NCI-H146 treated with DMSO at 0.1 percent for 48 hours (cell line): Measurements from ENCODE around the gene LRRC4B.
"Not testable (repeated sequence)": the region's sequence is repeated elsewhere in the genome, so short reads cannot be mapped to it uniquely, and the experiment has no call there.

Source experiments
- DNase-seq: peaks from one replicate; lab custom pipeline; 2025; ENCODE audit not compliant: unreplicated experiment; lab: John Stamatoyannopoulos, UW

Gene LRRC4B, protein sequence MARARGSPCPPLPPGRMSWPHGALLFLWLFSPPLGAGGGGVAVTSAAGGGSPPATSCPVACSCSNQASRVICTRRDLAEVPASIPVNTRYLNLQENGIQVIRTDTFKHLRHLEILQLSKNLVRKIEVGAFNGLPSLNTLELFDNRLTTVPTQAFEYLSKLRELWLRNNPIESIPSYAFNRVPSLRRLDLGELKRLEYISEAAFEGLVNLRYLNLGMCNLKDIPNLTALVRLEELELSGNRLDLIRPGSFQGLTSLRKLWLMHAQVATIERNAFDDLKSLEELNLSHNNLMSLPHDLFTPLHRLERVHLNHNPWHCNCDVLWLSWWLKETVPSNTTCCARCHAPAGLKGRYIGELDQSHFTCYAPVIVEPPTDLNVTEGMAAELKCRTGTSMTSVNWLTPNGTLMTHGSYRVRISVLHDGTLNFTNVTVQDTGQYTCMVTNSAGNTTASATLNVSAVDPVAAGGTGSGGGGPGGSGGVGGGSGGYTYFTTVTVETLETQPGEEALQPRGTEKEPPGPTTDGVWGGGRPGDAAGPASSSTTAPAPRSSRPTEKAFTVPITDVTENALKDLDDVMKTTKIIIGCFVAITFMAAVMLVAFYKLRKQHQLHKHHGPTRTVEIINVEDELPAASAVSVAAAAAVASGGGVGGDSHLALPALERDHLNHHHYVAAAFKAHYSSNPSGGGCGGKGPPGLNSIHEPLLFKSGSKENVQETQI

DNA sequence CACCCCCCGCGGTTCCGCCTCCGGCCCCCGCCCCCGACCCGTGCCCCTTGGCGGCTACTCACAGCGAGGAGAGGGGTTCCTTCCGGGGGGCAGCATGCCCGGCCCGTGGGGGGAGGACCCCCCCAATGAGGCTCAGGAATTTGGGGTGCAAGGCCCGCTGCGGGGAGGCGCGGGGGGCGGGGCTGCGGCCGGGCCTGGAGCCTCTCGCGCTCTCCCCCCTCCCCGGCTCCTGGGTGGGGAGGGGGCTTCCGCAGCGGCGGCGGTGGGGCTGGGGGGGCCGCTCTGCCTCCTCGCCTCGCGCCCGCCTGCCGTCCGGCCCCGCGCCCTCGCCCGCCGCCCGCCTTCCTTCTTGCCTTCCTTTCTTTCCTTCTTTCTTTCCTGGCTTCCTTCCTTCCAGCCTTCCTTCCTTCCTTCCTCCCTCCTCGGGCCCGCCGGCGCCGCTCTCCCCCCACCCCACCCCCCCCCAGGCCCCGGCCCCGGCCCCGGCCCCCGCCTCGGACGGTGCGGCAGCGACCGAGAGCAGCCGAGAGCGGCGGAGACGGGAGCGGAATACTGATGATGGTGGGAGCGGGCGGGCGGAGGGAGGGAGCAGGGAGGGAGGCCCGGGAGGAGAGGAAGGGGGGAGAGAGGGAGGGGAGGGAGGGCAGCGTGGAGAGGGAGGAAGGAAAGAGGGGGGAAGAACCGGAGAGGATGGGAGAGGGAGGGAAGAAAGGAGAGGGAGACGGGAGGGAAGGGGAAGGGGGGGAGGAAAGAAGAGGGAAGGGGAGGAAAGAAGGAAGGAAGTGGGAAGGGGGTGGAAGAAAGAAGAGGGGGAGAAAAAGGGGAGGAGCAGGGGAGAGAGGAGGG is at the start of gene LRRC4B:
LRRC4B (minus strand) TSS at position 554 of the 846 bp plus-strand sequence. CDS start 19,597 bp downstream, outside the sequence.
- DNase-seq, result no peak

DNA sequence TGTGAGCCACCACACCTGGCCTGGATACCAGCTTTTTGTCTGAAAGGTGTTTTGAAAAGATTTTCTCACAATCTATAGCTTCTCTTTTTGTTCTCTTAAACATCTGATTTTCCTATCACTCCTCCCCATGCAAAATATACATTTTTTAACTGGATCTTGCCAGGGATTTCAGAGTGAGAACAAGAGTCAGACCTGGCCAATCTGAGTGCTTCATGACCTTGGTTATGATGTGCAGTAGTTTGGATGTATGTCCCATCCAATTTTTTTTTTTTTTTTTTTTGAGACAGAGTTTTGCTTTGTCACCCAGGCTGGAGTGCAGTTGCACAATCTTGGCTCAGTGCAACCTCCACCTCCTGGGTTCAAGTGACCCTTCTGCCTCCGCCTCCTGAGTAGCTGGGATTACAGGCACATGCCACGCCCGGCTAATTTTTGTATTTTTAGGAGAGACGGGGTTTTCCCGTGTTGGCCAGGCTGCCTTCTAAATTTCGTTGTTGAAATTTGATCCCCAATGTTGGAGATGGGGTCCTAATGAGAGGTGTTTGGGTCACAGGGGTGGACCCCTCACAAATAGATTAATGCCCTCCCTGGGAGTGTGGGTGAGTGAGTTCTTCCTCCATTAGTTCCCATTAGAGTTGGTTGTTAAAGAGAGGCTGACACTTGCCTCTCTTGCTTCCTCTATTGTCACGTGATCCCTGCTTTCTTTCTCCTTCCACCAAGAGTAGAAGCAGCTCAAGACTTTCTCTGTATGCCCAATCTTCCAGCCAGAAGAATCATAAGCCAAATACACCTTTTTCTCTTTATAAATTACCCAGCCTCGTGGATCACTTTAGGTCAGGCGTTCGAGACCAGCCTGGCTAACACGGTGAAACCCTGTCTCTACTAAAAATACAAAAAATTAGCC is 44.5 kb upstream of the LRRC4B start:
- DNase-seq, result not testable (repeated sequence)

DNA sequence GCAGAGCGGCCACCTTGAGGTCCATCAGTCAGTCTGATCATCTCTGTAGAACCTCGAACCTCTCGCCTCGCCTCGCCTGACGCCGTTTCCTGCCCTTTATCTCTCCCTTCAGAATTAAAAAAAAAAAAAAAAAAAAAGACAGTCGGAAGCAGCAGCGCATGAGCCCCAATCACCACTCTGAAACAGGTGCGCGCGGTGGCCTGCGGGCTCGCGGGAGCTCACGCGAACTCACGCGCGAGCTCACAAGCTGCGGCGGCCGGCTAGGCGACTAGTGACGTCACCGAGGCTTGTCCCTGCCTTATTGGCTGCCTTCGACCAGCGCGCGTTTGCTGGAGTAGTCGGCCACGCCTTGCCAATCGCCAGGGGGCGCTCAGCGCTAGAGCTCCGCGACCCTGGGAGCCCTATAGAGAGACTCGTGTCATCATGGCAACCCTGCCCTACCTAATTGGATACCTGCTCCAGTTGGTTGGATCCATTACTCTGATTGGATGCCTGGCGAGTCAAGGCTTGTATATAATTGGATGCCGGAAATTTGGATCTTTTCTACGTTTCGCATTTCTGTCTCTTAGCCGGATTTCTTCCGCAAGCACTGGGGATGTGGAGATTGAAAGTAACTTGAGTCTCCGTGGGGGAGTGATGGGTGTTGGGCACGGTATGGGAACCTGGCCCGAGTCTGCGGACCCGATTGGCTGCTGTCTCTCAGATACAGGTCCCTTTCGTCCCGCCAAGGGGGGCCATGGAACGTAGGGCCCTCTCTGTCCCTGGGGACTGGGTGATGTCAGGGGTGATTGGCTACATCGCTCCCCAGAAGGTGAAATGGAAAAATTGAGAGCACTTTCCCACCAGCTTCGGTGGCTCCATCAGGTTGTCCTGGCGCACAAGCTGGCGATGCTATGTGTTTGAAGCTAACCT is 39.9 kb upstream of the LRRC4B start:
- no peak for DNase-seq

DNA sequence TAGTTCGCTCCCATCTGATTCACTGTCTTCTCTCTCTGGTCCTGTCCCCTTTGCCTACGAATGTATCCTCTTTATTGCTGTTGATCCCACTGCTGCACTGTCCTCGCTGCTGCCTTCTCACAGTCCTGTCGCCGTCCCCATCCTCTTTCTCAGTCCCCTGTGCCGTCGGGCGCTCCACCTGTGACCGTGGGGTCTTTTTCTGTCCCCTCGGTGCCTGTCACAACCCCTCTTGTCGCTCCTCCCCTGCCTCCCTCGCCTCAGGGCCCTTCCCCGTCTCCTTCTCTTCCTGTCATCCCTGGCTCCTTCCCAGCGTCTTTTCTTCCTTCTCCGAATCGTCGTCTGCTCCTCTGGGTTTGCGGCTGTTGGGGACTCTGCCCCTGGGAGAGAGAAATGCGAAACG is 39.2 kb upstream of the LRRC4B start:
- DNase-seq, result no peak

DNA sequence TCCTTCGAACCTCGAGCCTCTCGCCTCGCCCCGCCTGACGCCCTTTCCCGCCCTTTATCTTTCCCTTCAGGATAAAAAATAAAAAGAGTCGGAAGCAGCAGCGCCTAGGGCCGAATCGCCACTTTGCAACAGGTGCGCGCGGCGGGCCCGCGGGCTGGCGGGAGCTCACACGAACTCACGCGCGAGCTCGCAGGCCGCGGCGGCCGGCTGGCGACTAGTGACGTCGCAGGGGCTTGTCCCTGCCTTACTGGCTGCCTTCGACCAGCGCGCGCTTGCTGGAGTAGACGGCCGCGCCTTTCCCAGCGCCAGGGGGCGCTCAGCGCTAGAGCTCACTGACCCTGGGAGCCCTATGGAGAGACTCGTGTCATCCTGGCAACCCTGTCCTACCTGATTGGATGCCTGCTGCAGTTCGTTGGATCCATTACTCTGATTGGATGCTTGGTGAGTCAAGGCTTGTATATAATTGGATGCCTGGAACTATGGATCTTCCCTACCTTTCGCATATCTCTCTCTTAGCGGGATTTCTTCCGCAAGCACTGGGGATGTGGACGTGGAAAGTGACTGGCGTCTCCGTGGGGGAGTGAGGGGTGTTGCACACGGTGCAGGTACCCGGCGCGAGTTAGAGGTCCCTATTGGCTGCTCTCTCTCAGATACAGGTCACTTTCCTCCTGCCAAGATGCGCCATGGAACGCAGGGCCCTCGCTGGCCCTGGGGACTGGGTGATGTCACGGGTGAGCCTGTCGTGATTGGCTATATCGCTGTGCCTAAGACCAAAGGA is 38.0 kb upstream of the LRRC4B start:
- not testable (repeated sequence) for DNase-seq

DNA sequence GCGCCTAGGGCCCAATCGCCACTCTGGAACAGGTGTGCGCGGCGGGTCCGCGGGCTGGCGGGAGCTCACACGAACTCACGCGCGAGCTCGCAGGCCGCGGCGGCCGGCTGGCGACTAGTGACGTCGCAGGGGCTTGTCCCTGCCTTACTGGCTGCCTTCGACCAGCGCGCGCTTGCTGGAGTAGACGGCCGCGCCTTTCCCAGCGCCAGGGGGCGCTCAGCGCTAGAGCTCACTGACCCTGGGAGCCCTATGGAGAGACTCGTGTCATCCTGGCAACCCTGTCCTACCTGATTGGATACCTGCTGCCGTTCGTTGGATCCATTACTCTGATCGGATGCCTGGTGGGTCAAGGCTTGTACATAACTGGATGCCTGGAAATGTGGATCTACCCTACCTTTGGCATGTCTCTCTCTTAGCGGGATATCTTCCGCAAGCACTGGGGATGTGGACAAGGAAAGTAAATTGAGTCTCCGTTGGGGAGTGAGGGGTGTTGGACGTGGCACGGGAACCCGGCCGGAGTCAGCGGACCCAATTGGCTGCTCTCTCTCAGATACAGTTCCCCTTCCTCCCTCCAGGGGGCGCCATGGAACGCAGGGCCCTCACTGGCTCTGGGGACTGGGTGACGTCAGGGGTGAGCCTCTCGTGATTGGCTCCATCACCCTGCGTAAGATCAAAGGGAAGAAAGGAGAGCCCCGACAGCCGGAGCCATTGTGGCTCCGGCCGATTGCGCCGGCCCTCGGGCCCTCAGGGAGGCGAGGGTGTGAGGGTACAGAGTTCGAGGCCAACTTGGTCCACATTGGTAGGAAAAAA is 36.2 kb upstream of the LRRC4B start:
- DNase-seq, result not testable (repeated sequence)

DNA sequence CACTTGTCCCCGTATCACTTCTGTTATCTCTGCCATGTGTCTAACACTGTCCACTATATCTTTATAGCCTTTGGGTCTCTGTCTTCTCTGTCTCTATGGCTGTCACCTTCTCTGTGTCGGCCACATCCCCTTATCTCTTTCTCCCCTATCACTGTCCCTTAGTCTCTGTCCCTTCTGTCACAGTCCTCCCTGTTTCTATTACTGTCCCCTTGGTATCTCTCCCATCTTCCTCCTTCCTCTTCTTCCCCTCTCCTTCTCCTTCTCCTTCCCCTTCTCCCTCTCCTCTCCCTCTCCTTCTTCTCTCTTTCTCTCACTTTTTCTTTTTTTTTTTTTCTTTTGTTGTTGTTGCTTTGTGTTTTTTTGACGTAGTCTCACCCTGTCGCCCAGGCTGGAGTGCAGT is 34.7 kb upstream of the LRRC4B start:
- DNase-seq, result no peak

DNA sequence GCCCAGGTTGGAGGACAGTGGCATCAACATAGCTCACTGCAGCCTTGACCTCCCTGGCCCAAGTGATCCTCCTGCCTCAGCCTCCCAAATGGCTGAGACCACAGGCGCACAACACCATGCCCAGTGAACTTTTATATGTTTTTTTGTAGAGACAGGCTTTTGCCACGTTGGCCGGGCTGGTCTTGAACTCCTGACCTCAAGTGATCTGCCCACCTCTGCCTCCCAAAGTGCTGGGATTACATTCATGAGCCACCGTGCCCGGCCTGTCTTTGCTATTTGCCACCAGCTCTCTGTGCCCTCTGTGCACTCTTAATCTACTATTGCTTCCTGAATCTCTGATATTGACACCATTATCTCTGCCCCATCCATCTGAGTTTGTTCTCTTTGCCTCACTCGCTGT is 34.3 kb upstream of the LRRC4B start:
- DNase-seq, result no peak

DNA sequence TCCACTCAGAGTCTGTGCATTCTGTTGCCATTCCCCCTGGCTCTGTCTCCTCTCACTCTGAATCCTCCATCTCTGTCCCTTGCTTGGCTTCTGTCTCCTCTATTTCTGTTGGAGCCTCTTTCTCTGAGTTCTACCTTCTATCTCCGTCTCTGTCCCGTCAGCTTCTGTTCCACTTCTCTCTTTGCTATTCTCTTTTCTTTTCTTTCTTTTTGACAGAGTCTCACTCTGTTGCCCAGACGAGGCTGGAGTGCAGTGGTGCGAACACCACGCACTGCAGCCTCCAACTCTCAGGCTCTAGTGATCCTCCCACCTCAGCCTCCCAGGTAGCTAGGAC is 33.8 kb upstream of the LRRC4B start:
- DNase-seq, result no peak

DNA sequence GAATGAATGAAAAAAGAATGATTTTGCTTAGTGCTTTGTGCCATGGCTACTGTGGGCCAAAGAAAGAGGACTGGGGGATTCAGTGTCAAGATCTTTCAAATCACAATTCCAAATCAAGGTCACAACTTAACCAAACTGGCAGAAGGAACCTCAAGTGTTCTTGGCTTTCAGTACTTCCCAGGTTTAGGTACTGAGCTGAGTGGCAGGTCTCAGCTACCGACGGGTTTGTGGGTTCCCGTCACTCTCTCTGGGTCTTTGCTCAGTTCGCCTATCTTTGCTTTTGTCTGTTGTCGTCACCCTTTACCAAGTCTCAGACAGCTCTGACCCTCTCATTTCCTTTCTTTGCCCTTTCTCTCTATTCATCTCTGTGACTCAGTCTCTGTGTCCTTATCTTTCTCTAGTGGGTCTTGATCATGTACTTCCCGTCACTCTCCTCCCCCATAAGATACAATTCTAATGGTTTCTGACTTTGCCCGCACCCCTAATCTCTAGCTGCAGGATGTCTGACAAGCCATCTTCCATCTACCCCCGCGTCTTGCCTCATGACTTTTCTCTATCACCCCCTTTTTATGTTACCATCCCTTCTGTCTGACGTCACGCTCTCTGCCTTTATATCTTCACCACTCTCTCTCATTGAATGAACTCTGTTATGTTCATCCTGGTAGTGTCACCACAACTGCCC is 33.3 kb upstream of the LRRC4B start:
- no peak for DNase-seq

DNA sequence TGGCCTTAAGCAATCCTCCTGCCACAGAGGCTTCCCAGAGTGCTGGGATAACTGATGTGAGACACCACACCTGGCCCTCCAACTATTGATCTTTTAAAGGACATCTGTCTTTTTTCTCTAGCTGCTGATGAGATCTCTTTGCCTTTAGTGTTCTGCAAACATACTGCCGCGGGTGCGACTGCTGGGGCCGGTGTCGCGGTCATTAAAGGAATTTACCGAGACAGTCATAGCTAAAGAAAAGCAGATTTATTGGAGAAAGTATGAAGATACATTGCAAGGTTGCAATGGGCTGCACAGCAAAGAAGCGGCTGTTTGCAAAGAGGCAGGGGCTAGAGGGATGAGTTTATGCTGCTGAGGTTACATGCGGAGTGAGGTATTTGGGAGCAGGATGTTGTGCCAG is 31.2 kb upstream of the LRRC4B start:
- DNase-seq, result no peak

DNA sequence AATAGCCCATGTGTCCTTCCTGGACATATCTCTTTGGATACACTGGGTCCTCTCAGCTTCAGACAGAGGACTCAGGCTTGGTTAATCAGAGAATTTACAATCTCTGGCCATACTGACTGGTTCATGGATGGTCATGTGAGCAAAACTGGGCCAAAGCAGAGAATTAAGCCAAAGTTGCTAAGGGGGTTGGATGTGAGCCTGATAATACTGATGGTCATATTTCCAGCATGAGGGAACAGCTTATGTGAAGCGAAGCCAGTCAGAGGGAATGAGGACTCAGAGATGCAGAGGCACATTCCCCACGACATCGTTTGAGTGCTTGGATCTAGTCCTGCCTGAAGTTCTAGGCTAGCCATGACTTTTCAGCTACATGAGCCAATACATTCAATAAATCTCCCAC is 22.0 kb upstream of the LRRC4B start:
- DNase-seq, result no peak

DNA sequence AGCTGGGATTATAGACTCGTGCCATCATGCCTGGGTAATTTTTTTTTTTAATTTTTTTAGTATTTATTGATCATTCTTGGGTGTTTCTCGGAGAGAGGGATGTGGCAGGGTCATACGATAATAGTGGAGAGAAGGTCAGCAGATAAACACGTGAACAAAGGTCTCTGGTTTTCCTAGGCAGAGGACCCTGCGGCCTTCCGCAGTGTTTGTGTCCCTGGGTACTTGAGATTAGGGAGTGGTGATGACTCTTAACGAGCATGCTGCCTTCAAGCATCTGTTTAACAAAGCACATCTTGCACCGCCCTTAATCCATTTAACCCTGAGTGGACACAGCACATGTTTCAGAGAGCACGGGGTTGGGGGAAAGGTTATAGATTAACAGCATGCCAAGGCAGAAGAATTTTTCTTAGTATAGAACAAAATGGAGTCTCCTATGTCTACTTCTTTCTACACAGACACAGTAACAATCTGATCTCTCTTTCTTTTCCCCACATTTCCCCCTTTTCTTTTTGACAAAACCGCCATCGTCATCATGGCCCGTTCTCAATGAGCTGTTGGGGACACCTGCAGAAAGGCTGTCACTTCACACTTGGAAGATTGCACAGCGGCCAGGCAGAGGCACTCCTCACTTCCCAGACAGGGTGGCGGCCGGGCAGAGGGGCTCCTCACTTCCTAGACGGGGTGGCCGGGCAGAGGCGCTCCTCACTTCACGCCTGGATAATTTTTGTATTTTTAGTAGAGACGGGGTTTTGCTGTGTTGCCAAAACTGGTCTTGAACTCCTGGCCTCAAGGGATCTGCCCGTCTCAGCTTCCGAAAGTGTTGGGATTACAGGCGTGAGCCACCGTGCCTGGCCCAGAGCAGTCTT is 13.8 kb upstream of the LRRC4B start:
- not testable (repeated sequence) for DNase-seq

DNA sequence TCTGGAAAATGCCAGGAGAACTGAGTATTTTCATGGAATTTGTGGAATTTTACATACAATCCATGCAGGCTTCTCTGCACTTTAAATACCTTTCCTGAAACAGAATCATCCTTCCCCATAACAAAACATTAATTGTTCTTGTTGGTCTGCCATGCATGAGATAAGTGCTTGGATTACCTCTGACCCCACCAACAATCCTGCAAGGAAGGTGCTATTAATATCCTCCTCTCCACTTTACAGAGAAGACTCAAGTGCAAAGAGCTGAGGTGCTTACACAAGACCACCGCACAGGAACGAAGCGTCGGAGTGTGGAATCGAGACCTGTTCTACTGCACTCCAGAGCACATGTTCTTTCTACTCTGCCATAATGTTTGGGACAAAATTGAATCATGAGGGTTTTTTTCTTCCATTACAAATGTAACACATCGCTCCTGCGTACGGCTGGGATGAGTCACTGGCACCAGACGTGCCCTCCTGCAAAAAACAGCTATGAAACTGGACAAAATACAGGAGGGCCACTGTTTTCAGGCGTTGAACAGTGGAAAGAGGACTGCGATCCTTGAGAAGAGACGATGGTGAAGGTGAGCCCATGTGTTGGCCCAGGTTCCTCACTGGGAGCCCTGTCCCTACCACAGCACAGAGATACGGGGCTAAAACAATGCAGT is 12.9 kb upstream of the LRRC4B start:
- no peak for DNase-seq

DNA sequence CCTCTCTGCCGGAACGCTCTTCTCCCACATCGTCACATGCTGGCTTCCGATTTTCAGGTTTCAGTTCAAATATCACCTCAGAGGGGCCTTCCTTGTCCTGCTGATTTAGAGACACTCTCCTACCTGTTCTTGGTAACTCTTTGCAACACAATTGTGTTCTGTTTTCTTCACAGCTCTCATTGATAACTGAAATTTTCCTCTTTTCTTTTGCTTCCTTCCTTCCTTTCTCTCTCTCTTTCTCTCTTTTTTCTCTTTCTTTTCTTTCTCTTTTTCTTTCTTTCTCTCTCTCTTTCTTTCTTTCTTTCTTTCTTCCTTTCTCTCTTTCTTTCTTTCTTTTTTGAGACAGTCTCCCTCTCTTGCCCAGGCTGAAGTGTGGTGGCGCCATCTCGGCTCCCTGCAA is 12.0 kb upstream of the LRRC4B start:
- DNase-seq, result no peak

DNA sequence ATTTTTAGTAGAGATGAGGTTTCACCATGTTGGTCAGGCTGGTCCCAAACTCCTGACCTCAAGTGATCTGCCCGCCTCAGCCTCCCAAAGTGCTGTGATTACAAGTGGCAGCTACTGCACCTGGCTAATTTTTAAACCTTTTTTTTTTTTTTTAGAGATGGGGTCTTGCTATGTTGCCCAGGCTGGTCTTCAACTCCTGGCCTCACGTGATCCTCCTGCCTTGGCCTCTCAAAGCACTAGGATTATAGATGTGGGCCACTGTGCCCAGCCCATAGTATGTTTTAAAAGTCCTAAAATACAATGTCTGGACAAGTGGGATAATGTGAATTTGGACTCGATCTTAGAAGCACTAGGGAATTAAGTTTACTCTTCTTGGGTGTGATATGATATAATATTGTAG is 8.5 kb upstream of the LRRC4B start:
- not testable (repeated sequence) for DNase-seq
